Heart left ventricle (tissue), 16 donors: Measurements from ENCODE around the gene HDAC10. TPM values are rescaled to one million over a fixed set of nuclear protein-coding genes. Genes with fewer than 3 reads are reported as not detected.

Source experiments
- ATAC-seq, 4 donors: fragments of 200-7000 bp; cut with Tn5 transposase; one replicate each; pipeline ENCODE4 v1.9.1; 2020 to 2022; ENCODE audit warnings: moderate library complexity in 4 of 4, mild to moderate bottlenecking in 3 of 4, moderate number of reproducible peaks in 1 of 4
- DNase-seq, 5 donors: peaks; one replicate each; pipeline ENCODE4 v3.0.0-alpha.2; 2020
- H3K27ac ChIP-seq, 12 donors: fragments of 200-600 bp; sonication (generic) in 4 of 12; one replicate each; pipeline versions ENCODE4 v1.5.0 to v1.8.0; 2016 to 2022; ENCODE audit warnings: mild to moderate bottlenecking in 2 of 12
- H3K27me3 ChIP-seq, 9 donors: fragments of 200-600 bp; sonication (generic) in 2 of 9; one replicate each; pipeline versions ENCODE4 v1.5.1 to v1.8.0; 2016 to 2022; ENCODE audit warnings: mild to moderate bottlenecking in 3 of 9
- H3K36me3 ChIP-seq, 9 donors: fragments of 200-600 bp; sonication (generic) in 2 of 9; one replicate each; pipeline versions ENCODE4 v1.5.0 to v1.8.0; 2018 to 2022; ENCODE audit warnings: mild to moderate bottlenecking in 2 of 9
- H3K4me1 ChIP-seq, 12 donors: fragments of 200-600 bp; sonication (generic) in 4 of 12; one replicate each; pipeline versions ENCODE4 v1.5.0 to v1.8.0; 2016 to 2022; ENCODE audit warnings: mild to moderate bottlenecking in 3 of 12
- H3K4me3 ChIP-seq, 12 donors: fragments of 200-600 bp; sonication (generic) in 4 of 12; one replicate each; pipeline versions ENCODE4 v1.5.0 to v1.8.0; 2017 to 2022; ENCODE audit warnings: mild to moderate bottlenecking in 9 of 12, moderate library complexity in 4 of 12
- H3K9me3 ChIP-seq, 12 donors: fragments of 200-600 bp; sonication (generic) in 4 of 12; one replicate each; pipeline versions ENCODE4 v1.5.0 to v1.8.0; 2016 to 2022; ENCODE audit warnings: mild to moderate bottlenecking in 1 of 12
- POLR2A ChIP-seq, 2 donors: fragments of 450-650 bp; IDR thresholded peaks; one replicate each; pipeline ENCODE4 v1.6.1; 2017; ENCODE audit warnings: antibody characterized with exemption in 2 of 2, mild to moderate bottlenecking in 2 of 2, moderate library complexity in 2 of 2
- WGBS, 4 donors: extraction: QIAGEN DNeasy Blood & Tissue Kit in 2 of 4; methylation state at CpG; one replicate each; pipeline versions ENCODE4 v1.1.5 to v1.1.7; 2013 to 2018; 5-methylcytosine and 5-hydroxymethylcytosine counted together
- intact Hi-C, 10 donors: fragments of 100-400 bp; cut with DNase I; formaldehyde crosslinking; loops; one replicate each; pipeline versions ENCODE4 v1.11.1 to v1.14.2; 2022
- polyA plus RNA-seq, 2 donors: library from polyadenylated mRNA; stranded (reverse); fragments of 200-250 nt; gene quantifications; one replicate each; pipeline ENCODE4 v1.2.3, GENCODE V29; 2013
- total RNA-seq, 9 donors: library from RNA; depleted of rRNA in 2 of 9; stranded (reverse); fragments of >200 nt in 2 of 9; fragmentation: NEBNext Ultra II Directional in 3 of 9; extraction: Animal tissue kit (Norgen Biotek cat#: 25700) in 3 of 9; gene quantifications; one replicate each; pipeline versions ENCODE4 v1.1.0 to v1.2.4, GENCODE V29; 2016 to 2023
- TF ChIP-seq, protein P1 (sequence below), 12 donors: fragments of 200-600 bp; sonication (generic) in 4 of 12; IDR thresholded peaks; one replicate each; pipeline versions ENCODE4 v1.5.0 to v1.8.0; 2018 to 2022; ENCODE audit warnings: antibody characterized with exemption in 12 of 12, mild to moderate bottlenecking in 5 of 12
- donor health status: ischemic (EF 13 %, LVEDD 7.1; RV severe dilation, severe dysfunction).
- donor health status: healthy with polysubstance abuse.
- donor health status: DM: no; HTN: yes; CAD: no.
- donor health status: DM: no; HTN: no; CAD: no.
- donor health status: ischemic (EF 25% LVEDD 6.9; RV normal size, moderate dysfunction).
- donor health status: ischemic (EF 25% LVEDD 5.7; RV mildly dilated, moderate dysfunction).
- donor health status: healthy.
- donor health status: DM: yes; HTN: yes; CAD: no.
- donor health status: ischemic (EF 35%, LVEDD 5.7; RV mildly dilated, moderate dysfunction).
- donor health status: nonischemic (EF 11% LVEDD 7.7; RV severe dilation, severe dysfunction).
- donor health status: DM: yes; HTN: yes; CAD: no.
- donor health status: PGD.
- donor health status: ischemic (EF 29% LVEDD 5.4; RV normal size, mild dysfunction).
- donor health status: nonischemic (EF 23%, LVEDD 6.1; RV moderate dilation, normal function).

HDAC10 gene
- total and polyA plus RNA-seq, 11 donors = 6.2 to 22.4 (median 10.8) TPM

DNA sequence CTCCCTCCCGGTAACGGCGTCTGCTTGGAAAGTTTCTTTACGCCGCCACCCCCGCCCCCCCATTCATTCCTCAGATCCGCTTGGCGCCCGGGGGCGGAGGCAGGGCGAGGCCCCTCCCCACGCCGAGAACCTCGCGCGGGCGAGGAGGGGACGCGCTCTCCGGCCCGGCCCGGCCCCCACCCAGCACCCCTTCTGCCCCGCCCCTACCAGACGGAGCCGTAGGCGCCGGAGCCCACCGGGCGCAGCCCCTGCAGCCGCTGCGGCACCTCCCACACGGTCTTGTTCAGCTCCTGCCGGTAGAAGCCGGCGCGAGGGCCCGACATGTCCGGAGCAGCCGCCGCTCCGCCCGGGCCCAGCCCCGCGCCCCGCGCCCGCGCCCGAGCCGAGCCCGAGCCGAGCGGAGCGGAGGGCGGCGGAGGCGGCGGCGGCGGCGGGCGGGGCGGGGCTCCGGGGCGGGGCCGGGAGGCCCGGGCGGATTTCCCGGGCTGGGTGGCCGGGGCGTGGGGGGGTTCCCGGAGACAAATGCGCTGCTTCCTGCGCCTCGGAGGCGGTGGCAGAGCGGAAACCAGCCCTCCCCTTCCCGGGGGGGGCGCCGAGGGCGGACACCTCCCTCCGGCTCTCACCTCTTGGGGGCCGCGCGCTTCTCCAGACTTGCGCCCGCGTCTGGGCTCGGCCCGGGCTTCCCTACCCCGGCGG is 19.1 kb upstream of the HDAC10 start, which contains the start of gene MAPK11:
MAPK11 (minus strand) TSS at position 411 of the 696 bp plus-strand sequence; CDS start at position 323, 88 bp downstream.
- Histone ChIP-seq H3K4me3 (peak within 1 kb of the TSS; percentile 40 to 76 (median 62)), H3K27ac (peak within 1 kb of the TSS; percentile 70 to 92 (median 78)), H3K4me1 (peaks cover 5 to 66% (median 45%) of the 10 kb centered on the region in 12 donors), H3K27me3 (peaks cover 0 to 18% (median 0%) of the 10 kb centered on the region in 9 donors), H3K9me3 (no peaks in the 10 kb centered on the region), H3K36me3 (peaks cover 0 to 4% (median 3%) of the 10 kb centered on the region in 9 donors)
- DNase-seq = peak; percentile 74 to 85 (median 81)
- peak; percentile 10 to 68 (median 28) for ATAC-seq
- WGBS, 4 donors = 1% methylated on average over 29 to 92 of the region's 92 CpGs
- intact Hi-C loops = loop anchor here in 5 of 10 donors (5.0 kb wide), 3 partner anchors 37 to 72 kb away; partner anchors contain the start of genes PPP6R2 (in 5 of the 5), PLXNB2 (in 2 of the 5) and DENND6B (in 1 of the 5)
- peak in 1 of 2 donors; percentile 17 for TF ChIP-seq POLR2A (IDR thresholded peaks at IDR 0.05)
- TF ChIP-seq, protein P1, sequence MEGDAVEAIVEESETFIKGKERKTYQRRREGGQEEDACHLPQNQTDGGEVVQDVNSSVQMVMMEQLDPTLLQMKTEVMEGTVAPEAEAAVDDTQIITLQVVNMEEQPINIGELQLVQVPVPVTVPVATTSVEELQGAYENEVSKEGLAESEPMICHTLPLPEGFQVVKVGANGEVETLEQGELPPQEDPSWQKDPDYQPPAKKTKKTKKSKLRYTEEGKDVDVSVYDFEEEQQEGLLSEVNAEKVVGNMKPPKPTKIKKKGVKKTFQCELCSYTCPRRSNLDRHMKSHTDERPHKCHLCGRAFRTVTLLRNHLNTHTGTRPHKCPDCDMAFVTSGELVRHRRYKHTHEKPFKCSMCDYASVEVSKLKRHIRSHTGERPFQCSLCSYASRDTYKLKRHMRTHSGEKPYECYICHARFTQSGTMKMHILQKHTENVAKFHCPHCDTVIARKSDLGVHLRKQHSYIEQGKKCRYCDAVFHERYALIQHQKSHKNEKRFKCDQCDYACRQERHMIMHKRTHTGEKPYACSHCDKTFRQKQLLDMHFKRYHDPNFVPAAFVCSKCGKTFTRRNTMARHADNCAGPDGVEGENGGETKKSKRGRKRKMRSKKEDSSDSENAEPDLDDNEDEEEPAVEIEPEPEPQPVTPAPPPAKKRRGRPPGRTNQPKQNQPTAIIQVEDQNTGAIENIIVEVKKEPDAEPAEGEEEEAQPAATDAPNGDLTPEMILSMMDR (IDR thresholded peaks at IDR 0.05) = no peak

DNA sequence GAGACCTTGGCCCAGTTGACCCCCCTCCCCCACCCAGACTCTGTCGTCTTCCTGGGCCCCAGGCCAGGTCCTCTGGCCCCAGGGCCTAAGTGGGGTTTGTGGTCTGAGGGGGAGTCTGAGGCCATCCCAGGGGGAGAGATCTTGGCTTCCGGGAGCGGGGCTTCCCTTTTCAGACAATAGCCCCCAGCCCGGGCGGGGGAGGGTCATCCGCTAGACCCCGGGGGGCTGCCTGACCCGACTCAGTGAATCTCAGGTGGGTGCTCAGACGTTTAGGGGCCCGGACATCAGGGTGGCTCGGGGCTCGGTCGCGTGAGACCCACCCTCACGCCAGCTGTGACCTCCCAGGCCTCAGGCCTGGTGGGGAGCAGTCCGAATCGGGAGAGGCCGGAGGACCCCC is 18.5 kb upstream of the HDAC10 start:
- Histone ChIP-seq H3K9me3 (no peaks in the 10 kb centered on the region), H3K4me1 (peaks cover 5 to 66% (median 45%) of the 10 kb centered on the region in 12 donors), H3K36me3 (no peaks in the 10 kb centered on the region), H3K27ac (peak overlapping the region; percentile 46 to 92 (median 78)), H3K27me3 (peaks cover 0 to 18% (median 0%) of the 10 kb centered on the region in 9 donors), H3K4me3 (peak overlapping the region; percentile 40 to 76 (median 62))
- 0 to 21% (median 13%) methylated on average over 1 to 18 of the region's 18 CpGs for WGBS, 4 donors
- ATAC-seq (no peak), DNase-seq (no peak)
- TF ChIP-seq, protein P1 (IDR thresholded peaks at IDR 0.05) = no peak
- TF ChIP-seq POLR2A (IDR thresholded peaks at IDR 0.05) = no peak
- intact Hi-C loops = no loop called here

DNA sequence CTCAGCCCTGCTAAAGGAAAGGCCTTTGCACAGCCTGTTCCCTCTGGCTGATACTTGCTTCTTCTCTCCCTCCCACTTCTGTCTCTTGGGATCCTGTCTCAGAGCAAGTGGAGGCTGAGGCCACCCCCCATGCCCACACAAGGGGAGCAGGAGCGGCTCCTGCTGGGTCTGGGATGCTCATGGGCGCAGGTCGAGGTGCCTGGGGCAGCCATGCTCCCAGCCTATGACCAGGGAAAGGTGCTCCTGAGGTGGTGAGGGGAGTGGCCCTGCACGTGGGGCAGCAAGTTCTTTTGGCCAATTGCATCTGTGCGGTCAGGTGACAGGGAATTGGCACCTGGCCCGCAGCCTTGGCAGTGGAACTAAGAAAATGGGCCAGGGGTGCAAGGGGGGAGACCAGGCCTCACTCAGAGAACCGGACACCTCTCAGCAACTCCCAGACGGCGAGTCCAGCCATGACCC is 17.6 kb upstream of the HDAC10 start:
- TF ChIP-seq POLR2A (IDR thresholded peaks at IDR 0.05) = no peak
- TF ChIP-seq, protein P1 (IDR thresholded peaks at IDR 0.05) = no peak
- Histone ChIP-seq H3K36me3 (no peaks in the 10 kb centered on the region), H3K4me3 (peak overlapping the region in 3 of 12 donors; percentile 63 to 76 (median 64)), H3K9me3 (no peaks in the 10 kb centered on the region), H3K27me3 (peaks cover 0 to 18% (median 0%) of the 10 kb centered on the region in 9 donors), H3K27ac (peak overlapping the region in 4 of 12 donors; percentile 74 to 88 (median 84)), H3K4me1 (peaks cover 5 to 60% (median 42%) of the 10 kb centered on the region in 12 donors)
- ATAC-seq = no peak
- 43 to 51% (median 47%) methylated on average over 6 to 9 of the region's 9 CpGs for WGBS, 4 donors
- DNase-seq = no peak
- intact Hi-C loops = no loop called here
